ENCODE measurements around the gene UACA. TPM values are rescaled to one million over a fixed set of nuclear protein-coding genes. Genes with fewer than 3 reads are reported as not detected.

Gene UACA
- total RNA-seq, 2 experiments from 2014 or later = 1.1 to 2.1 TPM

DNA sequence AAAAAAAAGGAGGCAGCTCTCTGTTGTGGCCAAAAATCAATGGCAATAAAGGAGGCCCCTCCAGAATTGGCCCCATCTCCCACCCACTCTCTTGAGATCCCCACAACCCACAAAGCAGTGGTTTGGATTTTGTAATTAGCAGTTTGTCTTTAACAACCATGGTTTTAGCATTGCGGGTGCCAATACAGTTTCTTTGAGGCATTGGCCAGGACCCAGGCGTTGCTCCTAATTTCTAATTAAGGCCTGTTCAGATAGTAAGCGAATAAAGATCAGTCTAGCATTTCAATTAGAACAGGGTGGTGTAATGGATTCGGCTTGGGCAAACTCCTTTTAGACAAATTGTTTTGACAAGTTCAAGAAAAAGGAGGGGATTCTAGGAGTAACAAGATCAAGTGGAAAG lies 23.6 kb upstream of the UACA start:
- CTCF ChIA-PET = interaction anchor here (1.1 kb wide), 1 partner anchor 24 kb away, joined by 7 read pairs; no protein-coding TSS in a partner anchor
- POLR2A ChIA-PET = no interaction called here

GRCh38 chr15:70783610-70784022 lies 20.3 kb upstream of the UACA start:
- POLR2A ChIA-PET = no interaction called here
- CTCF ChIA-PET = no interaction called here

DNA sequence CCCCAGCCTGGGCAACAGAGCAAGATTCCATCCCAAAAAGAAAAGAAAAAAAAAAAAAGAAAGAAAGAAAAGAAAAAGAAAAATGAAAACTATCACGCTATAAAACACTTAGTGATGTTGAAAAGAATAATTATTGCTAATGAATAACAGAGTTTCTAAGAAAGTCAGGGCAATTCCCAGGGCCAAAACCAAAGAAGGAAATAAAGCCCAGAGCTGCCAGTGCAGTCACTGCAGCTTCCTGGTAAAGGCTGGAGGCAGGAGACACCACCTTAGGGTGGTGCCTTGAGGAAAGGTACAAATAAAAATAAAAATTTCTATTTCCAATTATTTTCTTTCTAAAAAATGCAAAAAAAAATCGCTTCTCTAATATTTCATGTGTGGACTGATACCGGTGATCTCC lies 19.7 kb upstream of the UACA start:
- CTCF ChIA-PET = no interaction called here
- POLR2A ChIA-PET = no interaction called here

- POLR2A ChIA-PET = no interaction called here
Measured at GRCh38 chr15:70781236-70781635, 17.9 kb upstream of the UACA start.

DNA sequence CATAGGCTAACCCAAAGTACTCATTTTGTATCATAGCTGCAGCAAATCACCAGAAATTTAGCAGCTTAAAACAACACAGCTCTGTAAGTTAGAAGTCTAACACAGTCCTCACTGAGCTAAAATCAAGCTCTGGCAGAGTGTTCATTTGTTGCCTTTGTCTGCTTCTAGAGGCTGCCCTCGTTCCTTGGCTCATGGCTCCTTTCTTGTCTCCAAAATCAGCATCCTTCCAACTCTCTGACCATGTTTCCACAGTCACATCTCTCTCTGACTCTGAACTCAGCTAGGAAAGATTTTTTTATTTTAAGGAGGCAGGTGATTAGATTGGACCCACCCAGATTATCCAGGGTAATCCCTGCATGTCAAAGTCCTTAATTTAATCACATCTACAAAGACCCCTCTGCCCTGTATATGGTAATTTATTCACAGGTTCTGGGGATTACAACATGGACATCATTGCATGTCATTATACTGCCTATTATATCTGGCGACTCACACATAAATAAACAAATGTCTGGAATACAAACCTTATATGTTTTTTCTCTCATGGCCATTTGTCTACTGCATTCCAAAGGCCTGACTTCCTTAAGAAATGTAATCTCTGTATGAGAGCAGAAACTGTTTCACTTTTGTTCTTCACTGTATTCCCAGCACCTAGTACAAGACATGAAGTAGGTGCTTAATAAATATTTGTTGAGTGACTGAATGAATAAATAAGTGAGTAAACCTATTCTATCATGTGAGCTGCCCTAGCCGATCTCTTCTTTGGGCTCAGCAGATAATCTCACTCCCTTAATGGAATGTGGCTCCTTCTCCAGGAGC lies 15.1 kb upstream of the UACA start:
- CTCF ChIA-PET = no interaction called here
- POLR2A ChIA-PET = no interaction called here

More at GRCh38 chr15:70781236-70781635, 17.9 kb upstream of the UACA start:
- CTCF ChIA-PET = no interaction called here

- CTCF ChIA-PET = no interaction called here
Measured at GRCh38 chr15:70777170-70777926, 14.0 kb upstream of the UACA start.

DNA sequence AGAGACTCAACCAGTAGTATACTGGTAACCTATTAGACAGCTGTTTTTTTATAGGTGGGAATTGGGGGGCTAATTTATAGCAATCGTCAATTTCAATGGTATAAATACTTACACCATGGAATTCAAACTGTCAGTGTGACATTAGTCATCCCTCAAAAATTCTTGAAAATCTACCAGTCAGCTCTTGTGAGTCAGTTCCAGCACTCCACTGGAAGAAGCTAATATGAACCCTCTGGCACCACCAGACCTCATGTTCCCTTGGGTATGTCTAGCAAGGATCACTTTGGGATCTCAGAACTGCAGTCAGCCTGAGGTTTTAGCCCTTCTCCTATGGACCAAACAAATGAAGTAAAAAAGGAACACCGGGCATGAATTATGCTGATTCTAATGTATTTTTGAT lies 11.8 kb upstream of the UACA start:
- ChIA-PET CTCF (no interaction called here), POLR2A (no interaction called here)

More at GRCh38 chr15:70777170-70777926, 14.0 kb upstream of the UACA start:
- POLR2A ChIA-PET = no interaction called here

DNA sequence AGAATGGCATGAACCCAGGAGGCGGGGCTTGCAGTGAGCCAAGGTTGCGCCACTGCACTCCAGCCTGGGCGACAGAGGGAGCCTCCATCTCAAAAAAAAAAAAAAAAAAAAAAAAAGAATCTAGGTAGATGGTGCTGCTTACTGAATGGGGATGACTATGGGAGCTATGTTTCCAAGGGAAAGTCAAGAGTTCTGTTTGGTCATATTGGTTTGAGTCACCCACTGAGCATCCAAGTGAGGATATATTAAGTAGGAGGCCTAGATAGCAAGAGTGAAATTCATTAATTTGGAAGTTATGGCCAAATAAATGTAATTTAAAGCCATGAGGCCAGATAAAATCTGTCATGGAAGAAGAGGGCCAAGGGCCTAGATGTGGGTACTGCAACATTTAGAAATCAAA lies 9.0 kb upstream of the UACA start:
- CTCF ChIA-PET = no interaction called here
- POLR2A ChIA-PET = no interaction called here

DNA sequence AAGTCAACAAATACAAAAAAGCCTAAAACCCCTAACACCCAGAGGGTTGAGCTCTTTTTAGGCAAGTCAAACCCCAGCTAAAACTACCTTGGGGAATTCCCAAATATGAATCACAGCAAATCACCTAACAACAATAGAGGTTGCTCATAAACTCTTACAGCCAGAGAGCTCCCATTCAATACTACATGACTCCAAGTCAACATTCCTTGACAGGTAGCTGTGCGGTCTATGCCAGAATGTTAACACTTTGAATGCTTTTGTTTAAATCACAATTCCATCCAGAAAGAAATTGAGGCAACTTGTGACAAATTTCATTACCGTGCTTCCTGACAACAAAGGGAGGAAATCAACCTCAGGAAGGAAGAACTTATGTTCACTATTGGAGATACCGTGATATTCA lies 7.5 kb upstream of the UACA start:
- CTCF ChIA-PET = no interaction called here
- POLR2A ChIA-PET = no interaction called here

DNA sequence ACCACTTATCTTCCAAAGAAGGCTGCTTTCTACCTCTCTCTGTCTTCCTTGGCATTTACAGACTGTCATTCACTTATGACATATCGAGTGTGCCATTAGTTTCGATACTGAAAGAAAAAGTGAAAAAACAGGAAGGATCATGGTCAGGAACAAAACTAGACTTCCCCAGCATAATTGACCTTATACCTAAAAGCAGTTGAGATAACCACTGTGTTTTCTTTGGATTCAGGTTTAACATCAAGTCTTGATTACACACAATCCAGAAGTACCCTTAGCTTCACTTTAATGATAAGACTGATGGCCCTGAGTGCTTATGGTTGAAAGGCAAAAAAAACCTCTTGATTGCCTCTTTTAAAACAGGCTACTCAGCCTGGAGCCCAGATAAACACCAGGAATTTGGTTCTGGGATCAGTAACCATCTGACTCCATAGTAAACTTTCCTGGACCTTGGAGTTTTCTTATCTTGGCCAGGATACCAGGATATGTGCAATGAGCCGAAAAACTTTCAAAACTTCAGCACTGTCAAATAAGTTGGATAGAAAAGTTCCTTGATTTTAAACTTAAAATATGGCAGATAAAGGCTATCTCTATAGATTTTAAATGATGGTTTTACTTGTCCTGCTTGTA lies 5.0 kb upstream of the UACA start:
- ChIA-PET CTCF (no interaction called here), POLR2A (no interaction called here)

GRCh38 chr15:70767667-70768066 lies 4.3 kb upstream of the UACA start:
- POLR2A ChIA-PET = no interaction called here
- CTCF ChIA-PET = no interaction called here

DNA sequence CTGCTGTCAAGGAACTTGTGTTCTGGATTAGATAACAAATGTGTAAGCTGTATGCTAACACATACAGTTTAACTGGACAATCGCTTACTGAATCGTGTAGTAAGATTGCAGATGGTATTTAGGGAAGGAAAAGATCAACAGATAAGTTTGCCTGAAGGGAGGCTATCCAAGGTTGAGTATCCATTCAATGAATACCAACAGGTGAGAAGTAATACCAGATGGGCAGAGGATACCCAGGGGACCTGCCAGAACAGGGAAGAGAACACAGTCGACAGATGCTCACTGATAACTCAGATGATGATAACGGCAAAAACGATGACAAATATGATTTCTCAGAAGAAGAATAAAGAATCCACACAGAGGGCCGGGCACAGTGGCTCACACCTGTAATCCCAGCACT lies 3.2 kb upstream of the UACA start:
- CTCF ChIA-PET = no interaction called here
- POLR2A ChIA-PET = interaction anchor here (0.7 kb wide), 1 partner anchor 330 kb away, joined by 12 read pairs; no protein-coding TSS in a partner anchor

DNA sequence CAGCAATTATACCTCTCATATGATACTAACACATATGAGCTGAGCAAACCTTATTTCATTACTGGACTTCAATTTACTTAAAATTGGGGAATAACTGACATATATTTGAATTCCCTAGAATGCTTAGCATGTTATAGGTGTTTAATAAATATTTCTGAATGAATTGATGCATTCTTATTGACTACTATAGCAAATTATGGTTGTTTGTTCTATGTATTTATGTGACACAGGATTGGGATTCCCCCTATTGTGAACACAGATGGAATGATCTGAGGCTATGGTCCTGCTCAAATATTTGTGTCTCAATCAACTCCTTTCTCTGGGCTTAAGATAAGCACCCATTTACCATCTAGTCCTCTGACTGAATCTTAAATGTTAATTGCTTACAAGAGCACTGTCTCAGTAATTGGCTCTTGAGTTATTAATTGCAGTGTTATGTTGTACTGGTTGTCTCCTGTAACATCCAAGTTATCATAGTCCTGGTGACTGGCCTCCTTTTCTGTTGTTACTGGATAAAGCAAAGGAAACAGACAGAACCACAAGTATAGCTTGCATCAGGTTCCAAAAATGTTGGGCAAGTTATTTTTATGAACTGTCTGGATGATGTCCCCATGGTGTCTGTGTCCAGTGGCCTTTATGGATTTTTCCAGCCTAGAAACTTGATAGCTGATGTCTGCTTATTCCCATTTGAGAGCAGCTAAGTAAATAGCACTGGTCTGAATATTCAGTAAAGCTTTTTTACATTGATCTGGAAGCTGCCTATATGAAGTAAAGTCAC lies 2.3 kb upstream of the UACA start:
- ChIA-PET CTCF (no interaction called here), POLR2A (no interaction called here)

DNA sequence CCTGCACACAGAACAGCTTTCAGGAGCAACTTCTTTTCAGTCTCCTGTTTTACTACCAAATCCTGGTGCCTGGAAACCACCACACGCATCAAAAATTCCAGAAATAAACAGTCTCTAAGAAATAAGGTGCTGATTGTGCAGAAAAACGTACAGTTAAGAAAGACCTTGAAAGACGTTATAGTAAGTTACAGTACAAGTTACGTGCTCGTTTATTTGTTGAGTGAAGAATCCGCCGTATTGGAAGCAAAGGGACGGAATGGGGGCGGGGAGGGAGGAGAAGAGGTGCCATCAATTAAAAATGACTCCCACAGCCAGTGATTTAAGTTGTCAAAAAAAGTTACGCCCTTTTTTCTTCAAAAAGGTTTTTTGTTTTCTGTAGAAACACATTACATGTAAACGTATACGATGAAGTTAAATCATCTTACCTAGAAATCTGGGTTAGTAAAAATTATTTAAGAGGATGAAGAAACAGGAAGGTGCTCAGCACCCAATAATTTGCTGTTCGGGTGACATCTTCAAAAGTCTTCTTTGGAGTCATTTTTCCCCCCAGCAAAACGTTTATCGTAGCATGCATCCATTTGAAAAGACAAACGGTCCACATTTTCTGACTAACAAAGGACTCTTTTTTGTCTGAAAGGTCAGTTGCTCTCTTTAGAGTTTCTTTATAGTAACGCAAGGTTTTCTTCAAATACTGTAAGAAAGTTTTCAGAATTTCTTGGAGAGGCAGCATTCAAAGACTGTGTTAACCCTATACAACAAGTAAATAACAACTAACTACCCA lies 782 bp upstream of the UACA start:
- ChIA-PET CTCF (no interaction called here), POLR2A (no interaction called here)

DNA sequence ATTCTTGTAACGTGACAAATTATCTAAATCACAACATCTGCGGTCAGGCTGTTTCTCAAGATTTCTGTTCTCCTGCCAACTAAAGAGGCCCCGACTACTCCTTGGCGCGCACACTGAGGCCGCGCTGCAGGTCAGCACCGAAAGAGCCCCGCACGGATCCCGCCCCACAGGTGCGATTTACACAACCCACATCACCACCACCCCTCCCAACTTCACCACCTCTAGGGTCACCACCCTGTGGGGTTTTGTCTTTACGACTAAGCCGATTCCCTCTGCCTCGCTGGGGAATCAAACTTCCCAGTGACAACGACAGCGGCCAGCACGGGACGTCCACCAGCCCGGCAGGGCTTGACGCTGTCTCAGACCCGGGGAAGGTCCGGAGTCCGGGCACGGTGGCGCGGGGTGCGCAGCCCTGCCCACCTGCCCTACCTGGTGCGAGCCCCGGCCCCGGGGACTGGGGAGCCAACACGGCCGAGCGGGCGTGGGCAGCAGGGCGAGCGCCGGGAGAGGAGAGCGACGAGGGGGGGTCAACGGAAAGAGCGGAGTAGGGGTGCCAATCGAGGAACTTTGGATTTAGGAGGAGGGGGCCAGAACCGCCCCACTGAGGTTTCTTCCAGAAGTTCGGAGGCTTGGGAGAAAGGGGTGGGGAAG lies 764 bp downstream of the UACA start:
- CTCF ChIA-PET = no interaction called here
- POLR2A ChIA-PET = no interaction called here

DNA sequence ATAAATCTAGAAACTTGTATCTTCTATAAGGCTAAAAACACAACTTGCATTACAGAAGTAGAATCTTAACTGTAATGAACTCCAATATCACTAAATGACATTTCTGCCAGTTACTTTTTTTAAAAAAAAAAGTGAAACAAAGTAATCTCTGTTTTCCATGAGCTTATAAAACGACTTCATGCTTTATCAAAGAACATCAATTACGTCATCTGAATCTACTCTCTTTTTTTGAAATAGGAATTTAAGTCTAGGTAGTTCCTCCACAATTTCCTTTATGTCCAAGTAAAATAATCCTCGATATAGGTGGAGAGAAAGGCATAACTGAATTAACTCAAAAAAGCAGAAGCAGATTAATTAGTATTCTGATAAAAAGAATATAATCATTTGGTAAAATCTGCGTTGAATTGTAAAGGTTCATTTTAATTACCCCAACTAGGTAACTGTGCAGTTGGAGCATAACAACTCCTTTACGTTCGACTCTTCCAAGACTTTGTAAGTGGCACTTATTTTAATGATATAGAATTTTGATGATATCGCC lies 1.4 kb downstream of the UACA start:
- ChIA-PET POLR2A (no interaction called here), CTCF (no interaction called here)

DNA sequence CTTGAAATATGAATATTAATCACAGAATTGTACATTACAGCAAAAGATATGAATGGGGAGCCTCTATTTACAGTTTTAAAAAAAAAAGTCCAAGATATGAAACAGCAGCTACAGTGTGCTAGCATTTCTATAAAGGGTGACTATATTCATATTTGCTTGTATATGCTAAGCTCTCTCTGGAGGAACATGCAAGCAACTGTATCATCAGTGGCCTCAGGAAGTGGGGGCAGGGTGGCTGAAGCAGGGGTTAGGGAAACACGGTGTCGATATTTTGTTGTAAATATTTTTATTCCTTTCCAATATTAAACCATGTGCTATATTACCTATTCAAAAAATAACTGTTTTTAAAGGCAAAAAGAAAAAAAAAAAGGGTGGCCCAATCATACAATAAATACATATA lies 2.3 kb downstream of the UACA start:
- ChIA-PET POLR2A (no interaction called here), CTCF (no interaction called here)

DNA sequence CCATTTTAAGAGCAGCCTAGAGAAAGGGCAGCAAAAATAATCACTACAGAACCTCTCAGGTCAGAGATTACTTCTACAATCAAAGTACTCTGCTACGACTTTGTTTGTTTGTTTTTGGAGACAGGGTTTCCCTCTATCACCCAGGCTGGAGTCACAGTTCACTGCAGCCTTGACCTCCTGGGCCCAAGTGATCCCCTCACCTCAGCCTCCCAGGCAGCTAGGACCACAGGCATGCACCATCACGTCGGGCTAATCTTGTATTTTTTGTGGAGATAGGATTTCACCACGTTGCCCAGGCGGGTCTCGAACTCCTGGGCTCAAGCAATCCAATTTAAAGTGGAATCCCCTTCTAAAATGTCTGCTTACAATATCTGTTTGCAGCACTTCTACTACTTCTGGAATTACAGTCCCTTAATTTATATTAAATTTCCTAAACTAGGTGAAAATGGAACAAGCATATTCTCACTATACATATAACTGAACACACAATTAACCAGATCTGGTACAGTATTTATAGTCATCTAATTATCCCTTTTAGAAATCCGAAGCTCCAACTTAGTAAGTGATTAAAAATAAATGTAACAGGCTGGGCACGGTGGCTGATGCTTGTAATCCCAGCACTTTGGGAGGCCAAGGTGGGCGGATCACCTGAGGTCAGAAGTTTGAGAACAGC lies 4.4 kb downstream of the UACA start:
- ChIA-PET POLR2A (no interaction called here), CTCF (no interaction called here)
